HG03378 (cell line): Measurements from ENCODE around the gene CGB8.
"Not testable (repeated sequence)": the region's sequence is repeated elsewhere in the genome, so short reads cannot be mapped to it uniquely, and the experiment has no call there.

Source experiments
- ATAC-seq: cut with Tn5 transposase; IDR thresholded peaks from one replicate; pipeline ENCODE4 v1.9.1; 2021; ENCODE audit warnings: mild to moderate bottlenecking, moderate library complexity; ENCODE audit not compliant: unreplicated experiment

The CGB8 gene

DNA sequence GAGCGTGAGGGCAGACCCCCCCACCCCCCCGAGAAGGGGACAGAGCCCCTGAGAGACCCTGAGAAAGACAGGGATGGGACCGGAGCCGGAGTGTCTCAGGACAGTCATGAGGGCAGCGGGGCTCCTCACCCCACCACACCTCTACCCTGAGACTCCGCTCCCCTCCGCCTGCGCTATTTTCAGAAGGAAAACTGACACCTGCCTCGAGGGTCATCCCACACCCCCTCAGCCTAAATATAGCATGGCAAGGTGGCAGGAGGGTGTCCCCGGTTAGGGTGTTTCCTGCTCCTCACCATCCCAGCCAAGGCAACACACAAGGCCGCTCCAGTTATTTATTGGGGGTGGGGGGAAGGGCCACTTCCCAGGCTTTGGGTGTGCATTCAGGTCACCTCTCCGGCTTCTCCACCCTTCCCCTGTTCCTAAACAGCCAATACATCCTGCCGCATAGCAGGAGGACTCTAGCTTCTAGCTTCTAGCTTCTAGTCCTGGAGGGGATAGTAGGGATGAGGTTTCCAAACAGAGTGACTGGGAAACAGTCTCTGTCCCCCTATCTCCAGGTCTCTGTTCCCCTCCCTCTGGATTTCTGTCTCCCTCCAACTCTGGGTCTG is 17.1 kb upstream of the CGB8 start:
- no peak for ATAC-seq

DNA sequence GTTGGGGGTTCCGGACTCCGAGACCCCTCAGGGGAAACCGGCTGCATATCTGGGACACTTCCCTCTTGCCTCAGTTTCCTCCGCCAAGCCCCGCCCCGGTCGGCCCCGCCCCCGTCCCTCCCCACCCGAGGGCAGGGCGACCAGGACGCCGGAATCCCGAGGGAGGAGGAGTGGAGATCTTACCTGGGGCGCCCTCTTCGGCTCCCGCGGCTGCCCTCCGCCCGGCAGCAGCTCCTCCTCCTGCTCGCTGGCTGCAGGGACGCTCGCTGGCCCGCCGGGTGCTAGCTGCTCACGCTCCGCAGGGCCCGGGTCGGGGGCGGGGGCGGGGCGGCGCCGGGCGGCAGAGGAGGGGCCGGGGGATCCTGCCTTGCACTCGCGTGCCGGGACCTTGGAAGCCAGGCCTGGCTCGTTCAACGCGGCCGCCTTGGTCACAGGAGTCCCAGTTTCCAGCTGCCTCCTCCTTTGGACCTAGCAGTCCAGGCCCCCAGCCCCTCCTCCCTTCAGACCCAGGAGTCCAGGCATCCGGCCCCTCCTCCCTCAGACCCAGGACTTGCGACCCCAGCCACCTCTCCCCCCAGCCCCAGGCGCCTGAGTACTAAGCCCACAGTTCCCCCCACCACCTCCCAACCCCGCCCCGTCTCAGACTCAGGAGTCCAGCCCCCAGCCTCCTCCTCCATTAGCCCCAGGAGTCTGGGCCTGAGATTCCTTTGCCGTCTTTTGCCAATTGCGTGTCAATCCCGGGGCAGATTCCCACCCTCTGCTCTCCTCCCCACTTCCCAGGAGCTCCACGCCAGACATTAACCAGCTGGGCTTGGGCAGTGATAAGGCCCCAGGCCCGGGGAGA is 16.1 kb upstream of the CGB8 start, which contains the start of gene NTF4:
Gene NTF4, minus strand, starts transcription at position 51 of the 844 bp plus-strand sequence. CDS start 2,821 bp downstream, outside the sequence.
- ATAC-seq = no peak

DNA sequence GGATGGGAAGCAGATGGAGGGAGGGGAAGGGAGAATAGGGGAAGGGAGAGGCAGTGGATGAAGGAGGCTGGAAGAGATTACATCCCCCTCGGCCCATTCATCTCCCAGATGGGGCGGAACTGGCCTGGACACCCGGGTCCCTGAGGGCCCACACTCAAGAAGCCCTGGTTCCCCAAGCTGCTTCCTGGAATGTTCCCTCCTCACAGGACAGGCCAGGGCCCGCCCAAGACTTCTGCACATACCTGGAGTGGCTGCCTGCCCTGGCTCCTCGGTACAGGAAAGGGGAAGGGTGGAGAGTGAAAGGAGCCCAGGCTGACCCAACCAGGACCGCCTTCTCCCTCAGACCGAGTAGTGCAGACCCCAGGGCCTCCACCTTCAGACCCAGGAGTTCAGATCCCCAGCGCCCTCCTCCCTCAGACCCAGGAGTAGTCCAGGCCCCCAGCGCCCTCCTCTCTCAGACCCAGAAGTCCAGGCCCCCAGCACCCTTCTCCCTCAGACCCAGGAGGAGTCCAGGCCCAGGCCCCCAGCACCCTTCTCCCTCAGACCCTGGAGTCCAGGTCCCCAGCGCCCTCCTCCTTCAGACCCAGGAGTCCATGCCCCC is 15.2 kb upstream of the CGB8 start:
- ATAC-seq = no peak

GRCh38 chr19:49061445-49061844 is 12.5 kb upstream of the CGB8 start:
- ATAC-seq = no peak

- ATAC-seq = no peak
Measured at GRCh38 chr19:49061000-49061399, 12.1 kb upstream of the CGB8 start.

DNA sequence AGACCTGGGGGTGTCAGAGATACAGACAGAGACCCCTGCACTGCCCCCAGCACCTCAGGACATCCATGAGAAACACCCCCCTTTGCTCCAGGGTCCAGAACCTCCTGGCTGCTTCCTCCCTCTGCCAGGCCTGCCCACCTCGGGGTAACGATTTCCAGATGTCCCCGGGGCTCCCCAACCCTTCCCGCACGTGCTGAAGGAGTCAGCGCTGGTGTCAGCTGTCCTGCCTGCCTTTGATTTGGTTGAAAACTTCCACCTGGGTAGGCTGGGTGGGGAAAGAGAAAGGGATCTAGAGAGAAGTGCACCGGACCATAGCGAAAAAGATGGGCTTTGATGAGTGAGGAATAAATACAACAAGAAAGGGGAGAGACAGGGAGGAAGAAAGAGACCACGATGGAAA is 10.1 kb upstream of the CGB8 start:
- no peak for ATAC-seq

DNA sequence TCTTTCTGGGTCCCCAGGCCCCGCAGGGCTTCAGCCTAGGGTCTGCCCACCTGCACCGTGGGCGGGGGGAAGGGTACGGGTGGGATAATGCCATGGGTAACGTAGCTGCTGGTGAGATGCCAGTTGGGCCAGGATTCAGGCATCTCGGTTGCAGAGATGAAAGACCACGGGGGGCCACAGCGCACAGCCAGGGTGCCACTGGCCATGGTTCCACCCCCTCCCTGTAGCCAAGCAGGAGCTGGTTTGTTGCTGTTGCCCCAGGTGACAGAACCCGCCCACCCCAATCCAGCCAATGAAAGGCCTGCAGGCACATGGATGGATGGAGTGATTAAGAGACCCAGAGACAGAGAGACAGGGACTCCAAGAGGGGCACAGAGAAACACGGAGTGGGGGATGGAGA is 9.7 kb upstream of the CGB8 start:
- no peak for ATAC-seq

GRCh38 chr19:49057636-49058234 is 8.8 kb upstream of the CGB8 start, which contains the start of gene CGB7:
Gene CGB7, minus strand, starts transcription at chr19:49057749. Its CDS starts 2,374 bp downstream, at chr19:49055375.
- ATAC-seq = no peak

DNA sequence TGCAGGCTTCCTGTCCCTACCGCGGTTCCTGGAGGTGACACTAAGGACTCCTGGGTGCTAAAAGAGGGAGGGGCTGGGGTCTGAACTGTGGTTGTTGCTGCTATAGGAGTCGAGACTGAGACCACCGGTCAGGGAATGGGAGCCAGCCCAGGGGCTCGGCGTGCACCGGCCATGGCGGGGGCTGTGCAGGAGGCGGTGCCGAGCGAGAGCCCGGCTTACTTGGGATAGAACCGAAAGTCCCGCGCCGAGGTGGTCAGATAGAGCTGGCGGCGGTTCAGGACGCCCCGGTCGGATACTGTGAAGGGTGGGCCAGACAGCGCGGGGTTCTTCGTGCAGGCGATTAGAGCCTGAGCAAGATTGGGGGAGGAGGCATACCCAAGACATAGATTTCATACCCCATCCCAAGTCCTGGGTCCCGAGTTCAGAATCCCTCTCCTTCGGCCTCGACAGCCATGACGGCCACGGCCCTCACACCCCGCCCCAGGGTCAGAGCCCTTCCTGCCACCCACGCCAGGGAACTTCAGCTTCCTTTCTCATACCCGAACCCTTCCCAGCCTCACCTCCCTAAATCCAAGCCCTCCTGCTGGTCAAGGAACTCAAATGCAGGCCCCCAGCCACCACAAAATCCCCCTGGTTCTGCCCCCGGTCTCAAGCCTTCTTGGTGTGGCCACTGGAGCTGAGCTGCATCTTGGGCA is 8.1 kb upstream of the CGB8 start:
- ATAC-seq = not testable (repeated sequence)

DNA sequence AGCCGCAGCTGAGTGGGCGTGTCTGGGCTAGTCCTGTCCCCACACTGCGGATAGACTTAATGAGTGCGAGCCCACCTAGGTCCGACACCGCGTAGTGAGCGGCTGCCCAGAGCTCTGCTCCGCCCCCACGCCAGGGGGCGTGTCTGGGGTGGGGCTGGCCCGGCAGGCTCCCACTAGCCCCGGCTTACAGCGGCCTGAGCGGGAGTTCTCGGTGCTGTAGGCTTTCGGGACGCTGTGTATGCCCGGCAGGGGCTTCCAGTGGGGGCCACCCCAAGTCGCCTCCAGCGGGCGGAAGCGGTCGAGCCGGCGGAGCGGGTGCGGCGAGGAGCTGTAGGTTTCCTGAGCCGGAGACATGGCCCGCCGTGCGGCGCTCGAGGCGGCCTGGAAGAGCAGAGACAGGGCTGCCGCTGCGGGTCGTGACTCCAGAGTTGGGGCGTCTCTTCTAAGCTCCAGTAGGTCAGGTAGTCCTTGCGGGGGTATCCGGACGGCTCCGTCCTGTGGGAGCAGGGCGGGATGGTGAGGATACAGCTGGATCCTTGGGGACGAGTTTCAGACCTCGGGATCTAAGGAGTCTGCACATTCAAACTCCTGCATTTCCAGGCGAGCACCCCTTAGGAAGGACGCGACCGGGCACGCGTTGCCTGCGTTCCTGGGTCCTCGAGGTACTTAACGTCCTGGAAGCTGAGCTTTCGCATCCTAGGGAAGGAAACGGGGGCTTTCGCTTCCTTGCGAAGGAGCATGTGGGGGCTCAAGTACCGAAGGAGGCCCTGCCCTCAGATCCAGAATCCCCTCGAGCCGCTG is 7.4 kb upstream of the CGB8 start:
- ATAC-seq = no peak

DNA sequence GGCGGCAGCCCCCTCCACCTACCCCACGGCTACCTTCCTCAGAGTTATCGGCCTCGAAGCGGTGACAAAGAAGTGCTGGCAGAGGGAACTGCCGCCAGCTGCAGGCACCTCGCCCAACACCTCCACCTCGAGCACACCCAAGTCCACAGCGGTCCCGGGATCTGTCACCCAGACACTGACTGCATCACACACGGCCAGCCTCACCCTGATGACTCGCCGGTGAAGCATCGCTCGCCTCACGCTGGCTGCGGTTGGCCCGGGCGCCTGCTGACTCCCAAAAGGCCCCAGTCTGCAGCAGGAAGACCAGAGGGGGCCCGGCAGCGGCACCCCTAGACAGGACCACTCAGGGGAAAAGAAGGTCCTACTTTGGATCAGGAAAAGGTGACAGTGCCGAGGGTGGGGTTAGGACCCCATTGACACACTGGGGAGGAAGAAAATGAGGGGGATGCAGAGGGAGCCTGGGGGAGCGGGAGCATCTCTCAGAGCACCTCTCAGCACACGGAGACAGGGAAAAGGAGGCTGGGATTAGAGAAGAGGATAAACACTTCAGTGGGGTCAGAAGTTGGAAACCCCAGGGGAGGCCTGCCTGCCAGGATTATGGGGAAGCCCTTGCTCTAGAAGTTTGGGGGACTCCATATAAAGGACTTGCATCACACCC is 1.6 kb upstream of the CGB8 start:
- not testable (repeated sequence) for ATAC-seq

DNA sequence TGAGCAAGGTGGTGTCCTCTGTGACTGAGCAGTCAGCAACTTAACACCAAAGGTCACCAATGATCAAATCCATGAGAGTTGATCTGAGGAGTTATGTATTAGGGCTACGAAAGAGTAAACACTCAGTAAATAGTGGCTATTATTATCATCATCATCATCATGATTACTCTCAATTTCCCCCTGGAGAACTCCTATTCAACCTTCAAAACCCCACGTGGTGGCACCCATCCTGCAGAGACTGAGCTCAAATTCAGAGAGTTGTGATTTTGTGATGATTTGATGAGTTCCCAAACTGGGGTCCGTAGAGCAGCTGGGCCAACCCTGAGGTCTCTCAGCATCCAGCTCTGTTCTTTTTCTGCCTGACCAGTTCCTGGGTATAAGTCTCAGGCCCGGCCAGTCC is 923 bp upstream of the CGB8 start:
- not testable (repeated sequence) for ATAC-seq

DNA sequence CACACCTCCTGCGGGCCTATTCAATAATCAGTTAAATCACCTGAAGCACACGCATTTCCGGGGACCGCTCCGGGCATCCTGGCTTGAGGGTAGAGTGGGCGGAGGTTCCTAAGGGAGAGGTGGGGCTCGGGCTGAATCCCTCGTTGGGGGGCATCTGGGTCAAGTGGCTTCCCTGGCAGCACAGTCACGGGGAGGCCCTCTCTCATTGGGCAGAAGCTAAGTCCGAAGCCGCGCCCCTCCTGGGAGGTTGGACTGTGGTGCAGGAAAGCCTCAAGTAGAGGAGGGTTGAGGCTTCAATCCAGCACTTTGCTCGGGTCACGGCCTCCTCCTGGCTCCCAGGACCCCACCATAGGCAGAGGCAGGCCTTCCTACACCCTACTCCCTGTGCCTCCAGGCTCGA is 5.4 kb downstream of the CGB8 start, which contains the start of gene CGB5:
Gene CGB5, plus strand, starts transcription at position 301 of the 400 bp plus-strand sequence. CDS start 362 bp downstream, outside the sequence.
- ATAC-seq = not testable (repeated sequence)

- ATAC-seq = not testable (repeated sequence)
Measured at GRCh38 chr19:49042666-49043065, 6.2 kb downstream of the CGB8 start.

- ATAC-seq = no peak
Measured at GRCh38 chr19:49042177-49042576, 6.7 kb downstream of the CGB8 start.

DNA sequence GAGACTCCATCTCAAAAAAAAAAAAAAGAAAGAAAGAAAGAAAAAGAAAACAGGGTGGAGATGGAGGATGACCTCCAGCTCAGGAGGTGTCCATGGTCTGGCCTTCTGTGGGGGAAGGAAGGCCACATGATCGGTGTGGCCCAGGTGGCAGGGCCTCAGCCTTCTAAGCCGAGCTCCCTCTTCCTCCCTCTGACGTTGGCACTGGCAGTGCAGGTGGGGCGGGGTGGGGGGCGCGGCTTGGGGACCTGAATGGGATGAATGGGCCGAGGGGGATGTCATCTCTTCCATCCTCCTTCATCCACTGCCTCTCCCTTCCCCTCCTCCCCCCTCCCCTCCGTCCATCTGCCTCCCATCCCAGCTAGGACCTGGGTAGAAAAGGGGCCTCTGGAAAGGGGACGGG is 9.2 kb downstream of the CGB8 start:
- not testable (repeated sequence) for ATAC-seq

DNA sequence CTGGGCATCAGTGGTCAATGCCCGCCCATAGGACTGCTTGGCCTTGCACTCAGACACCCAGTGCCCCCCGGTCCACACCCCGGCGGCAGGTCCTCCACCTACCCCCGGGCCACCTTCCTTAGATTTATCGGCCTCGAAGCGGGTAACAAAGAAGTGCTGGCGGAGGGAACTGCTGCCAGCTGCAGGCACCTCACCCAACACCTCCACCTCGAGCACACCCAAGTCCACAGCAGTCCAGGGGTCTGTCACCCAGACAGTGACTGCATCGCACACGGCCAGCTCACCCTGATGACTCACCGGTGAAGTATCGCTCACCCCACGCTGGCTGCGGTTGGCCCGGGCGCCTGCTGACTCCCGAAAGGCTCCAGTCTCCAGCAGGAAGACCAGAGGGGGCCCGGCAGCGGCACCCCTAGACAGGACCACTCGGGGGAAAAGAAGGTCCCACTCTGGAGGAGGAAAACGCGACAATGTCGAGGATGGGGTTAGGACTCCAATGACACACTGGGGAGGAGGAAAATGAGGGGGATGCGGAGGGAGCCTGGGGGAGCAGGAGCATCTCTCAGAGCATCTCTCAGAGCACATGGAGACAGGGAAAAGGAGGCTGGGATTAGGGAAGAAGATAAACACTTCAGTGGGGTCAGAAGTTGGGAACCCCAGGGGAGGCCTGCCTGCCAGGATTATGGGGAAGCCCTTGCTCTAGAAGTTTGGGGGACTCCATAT is 10.2 kb downstream of the CGB8 start:
- not testable (repeated sequence) for ATAC-seq

DNA sequence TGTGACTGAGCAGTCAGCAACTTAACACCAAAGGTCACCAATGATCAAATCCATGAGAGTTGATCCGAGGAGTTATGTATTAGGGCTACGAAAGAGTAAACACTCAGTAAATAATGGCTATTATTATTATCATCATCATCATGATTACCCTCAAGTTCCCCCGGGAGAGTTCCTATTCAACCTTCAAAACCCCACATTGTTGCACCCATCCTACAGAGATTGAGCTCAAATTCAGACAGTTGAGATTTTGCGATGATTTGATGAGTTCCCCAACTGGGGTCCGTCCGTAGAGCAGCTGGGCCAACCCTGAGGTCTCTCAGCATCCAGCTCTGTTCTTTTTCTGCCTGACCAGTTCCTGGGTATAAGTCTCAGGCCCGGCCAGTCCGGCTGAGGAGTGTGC is 10.8 kb downstream of the CGB8 start:
- ATAC-seq = not testable (repeated sequence)

- not testable (repeated sequence) for ATAC-seq
Measured at GRCh38 chr19:49036815-49037214, 12.1 kb downstream of the CGB8 start, which contains the start of gene CGB1. Gene CGB1, minus strand, starts transcription at chr19:49036895. Its CDS starts 184 bp downstream, at chr19:49036711.
